Astrocyte (in vitro differentiated cells and primary cell): Measurements from ENCODE around the gene ARHGAP28.

Experiments used
- CTCF ChIP-seq: IDR thresholded peaks from 2 replicates; pipeline ENCODE4 v1.5.1; 2011; ENCODE audit warnings: low read depth, mild to moderate bottlenecking, inconsistent platforms, low read length, moderate library complexity; ENCODE audit not compliant: insufficient read depth
- EZH2 ChIP-seq: IDR thresholded peaks from 2 replicates; pipeline ENCODE4 v1.6.1; 2012; ENCODE audit warnings: mild to moderate bottlenecking, low read length, inconsistent platforms; ENCODE audit not compliant: insufficient read depth

GRCh38 chr18:6728331-6728730, 1.2 kb upstream of the ARHGAP28 start:
- TF ChIP-seq CTCF, result no peak
- TF ChIP-seq EZH2, result no peak
